Stimulated activated CD8-positive, alpha-beta memory T cell treated with anti-CD3 and anti-CD28 coated beads, Interleukin-7, amount 100 ng/mL, for 24 hours (primary cell): ENCODE results near the gene SH3GLB2.

Experiments
- DNase-seq: peaks from one replicate; pipeline ENCODE4 v3.0.0-alpha.2; 2020; ENCODE audit warnings: low read depth

SH3GLB2 gene

DNA sequence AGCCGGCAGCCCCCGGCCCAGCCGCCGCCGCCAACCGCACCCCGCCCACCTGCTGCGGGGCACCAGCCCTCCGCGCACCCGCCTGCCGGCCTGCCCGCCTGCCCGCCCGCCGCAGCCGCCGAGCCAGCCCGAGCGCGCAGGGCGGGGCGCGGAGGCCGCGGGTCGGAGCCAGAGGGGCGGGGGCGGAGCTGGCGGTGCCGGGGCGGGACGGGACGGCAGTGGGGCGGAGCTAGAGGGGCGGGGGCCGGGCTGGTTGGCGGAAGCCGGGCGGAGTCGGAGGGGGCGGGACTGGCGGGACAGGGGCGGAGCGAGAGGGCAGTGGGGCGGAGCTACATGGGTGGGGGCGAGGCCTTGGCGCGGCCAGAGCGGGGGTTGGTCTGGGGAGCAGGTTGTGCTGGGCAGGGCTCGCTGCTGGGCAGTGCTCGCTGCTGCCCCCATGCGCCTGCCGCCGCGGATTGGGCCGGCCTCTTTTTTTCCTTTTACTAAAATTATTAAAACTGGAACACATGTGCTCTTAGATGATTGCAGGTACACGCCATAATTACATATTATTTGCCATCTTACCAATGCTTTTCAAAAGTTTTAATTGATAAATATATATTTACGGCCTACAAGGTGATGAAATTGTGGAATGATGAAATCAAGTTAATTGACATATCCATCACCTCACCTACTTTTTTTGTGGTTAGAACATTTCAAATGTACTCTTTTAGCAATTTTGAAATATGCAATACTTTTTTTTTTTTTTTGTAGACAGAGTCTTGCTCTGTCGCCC, at the start of gene SH3GLB2:
Gene SH3GLB2 (minus strand): TSS at position 140 of the 775 bp plus-strand sequence. CDS start 177 bp downstream, outside the sequence.
- DNase-seq: peak; percentile 93

DNA sequence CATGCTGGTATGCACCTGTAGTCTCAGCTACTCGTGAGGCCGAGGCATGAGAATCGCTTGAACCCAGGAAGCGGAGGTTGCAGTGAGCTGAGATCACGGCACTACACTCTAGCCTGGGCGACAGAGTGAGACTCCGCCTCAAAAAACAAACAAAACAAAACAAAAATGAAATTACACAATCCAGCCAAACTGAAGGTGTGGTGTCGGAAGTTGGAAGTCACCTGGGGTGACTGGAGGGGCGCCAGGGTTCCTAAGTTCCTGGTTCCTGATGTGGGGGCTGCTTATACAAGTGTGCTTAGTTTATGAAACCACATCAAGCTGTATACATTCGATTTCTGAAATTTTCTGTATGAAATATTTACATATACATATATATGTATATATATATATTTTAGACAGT, 49.1 kb upstream of the SH3GLB2 start:
- no peak for DNase-seq

DNA sequence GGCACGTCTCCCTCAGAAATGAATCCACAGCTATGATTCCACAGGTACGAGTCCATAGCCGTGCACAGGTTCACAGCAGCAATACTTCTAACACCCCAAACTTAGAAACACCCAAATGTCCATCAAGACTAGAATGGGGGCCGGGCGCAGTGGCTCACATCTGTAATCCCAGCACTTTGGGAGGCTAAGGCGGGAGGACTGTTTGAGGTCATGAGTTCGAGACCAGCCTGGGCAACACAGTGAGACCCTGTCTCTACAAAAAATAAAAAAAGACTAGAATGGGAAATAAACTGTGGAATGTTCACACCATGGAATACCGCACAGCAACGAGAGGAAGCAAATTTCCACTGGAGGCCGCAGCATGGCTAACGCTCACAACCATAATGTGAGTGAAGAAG, 48.5 kb upstream of the SH3GLB2 start:
- no peak for DNase-seq

DNA sequence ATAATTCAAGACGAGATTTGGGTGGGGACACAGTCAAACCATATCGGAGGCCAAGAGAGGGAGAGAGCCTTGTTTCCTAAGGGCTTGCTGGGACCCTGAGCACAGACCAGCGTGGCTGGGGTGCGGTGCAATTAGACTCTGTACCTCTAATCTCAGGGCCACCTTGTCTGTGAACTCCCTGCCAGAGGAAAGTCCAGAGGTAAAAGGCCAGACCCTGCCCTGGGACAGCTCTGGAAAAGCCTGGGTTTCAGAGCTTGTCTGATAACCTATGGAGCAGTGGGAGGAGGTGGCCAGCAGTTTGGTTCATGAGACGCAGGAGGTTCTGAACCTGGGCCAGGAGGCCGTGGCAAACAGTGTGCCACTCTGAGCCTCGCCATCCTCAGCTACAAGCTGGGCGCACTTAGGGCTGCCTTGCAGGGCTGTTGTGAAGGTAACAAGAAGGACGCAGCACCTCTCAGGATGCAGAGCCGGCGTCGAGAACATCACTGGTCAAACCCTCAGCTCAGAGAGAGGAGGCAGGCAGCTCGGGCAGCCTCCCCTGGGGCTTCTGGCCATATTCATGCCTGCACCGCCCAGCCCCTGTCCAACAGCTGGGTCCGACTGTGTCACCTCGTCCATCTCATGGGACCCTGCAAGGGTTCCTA, 48.0 kb upstream of the SH3GLB2 start:
- no peak for DNase-seq

DNA sequence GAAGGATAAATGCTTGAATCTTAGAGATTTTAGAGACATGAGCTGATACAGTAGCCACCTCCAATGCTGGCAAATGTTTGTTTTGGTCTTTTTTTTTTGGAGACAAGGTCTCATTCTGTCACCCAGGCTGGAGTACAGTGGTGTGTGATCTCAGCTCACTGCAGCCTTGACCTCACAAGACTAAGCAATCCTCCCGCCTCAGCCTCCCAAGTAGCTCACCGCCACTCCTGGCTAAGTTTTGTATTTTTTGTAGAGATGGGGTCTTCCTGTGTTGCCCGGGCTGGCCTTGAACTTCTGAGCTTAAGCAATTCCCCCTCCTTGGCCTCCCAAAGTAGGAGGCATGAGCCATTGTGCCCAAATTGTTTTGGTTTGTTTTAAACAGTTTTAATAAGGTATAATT, 46.0 kb upstream of the SH3GLB2 start:
- DNase-seq: no peak

DNA sequence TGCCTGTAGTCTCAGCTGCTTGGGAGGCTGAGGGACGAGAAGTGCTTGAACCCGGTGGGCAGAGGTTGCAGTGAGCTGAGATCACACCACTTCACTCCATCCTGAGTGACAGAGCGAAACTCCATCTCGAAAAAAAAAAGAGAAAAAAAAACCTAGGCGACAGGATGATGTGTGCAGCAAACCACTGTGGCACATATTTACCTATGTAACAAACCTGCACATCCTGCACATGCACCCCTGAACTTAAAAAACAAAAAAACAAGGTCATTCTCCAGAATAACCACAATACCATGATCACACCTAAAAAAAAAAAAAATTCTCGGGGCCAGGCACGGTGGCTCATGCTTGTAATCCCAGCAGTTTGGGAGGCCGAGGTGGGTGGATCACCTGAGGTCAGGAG, 45.3 kb upstream of the SH3GLB2 start:
- DNase-seq: no peak

DNA sequence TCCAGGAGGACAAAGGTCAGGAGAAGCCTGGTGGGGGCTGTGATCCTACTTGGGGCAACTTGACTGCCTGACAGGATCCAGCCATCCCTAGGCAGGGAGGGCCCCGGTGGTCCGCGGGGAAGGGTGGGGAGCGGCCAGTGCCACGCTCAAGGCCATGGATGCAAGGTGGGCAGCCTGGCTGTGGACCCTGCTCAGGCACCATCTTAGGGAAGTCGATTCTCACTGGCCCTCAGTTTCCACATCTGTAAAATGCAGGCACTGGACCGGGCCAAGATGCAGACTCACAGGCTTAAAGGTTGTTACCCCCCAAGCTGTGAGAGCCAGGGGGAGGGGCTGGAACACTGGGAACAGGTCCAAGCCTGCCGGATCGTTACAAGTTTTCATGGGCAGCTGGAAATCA, 44.0 kb upstream of the SH3GLB2 start:
- no peak for DNase-seq

DNA sequence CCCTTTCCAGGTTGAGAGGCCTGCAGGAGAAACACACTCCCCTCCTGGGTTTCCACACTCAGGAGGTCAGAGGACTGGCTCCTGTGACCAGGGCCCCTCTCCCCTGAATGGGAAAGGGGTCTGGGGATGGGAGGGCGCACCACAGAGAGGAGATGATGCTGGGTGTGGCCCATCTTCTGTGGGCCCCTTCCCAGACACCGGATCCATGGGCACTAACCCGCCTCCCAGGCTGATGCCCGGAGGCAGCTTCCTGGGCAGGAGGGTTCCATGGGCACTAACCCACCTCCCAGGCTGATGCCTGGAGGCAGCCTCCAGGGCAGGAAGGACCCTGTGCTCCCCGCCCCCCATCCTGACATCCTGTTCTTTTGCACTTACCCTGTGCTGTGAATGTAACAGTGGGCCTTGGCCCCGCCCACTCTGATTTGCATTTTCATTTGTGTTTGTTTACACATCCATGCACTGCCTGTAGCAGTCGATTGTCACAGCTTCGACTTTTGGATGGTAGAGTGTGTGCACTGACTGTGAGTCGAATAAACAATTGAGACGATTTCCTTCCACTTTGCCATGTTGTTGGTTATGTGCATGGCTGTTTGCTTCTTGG, 43.5 kb upstream of the SH3GLB2 start:
- DNase-seq: no peak

DNA sequence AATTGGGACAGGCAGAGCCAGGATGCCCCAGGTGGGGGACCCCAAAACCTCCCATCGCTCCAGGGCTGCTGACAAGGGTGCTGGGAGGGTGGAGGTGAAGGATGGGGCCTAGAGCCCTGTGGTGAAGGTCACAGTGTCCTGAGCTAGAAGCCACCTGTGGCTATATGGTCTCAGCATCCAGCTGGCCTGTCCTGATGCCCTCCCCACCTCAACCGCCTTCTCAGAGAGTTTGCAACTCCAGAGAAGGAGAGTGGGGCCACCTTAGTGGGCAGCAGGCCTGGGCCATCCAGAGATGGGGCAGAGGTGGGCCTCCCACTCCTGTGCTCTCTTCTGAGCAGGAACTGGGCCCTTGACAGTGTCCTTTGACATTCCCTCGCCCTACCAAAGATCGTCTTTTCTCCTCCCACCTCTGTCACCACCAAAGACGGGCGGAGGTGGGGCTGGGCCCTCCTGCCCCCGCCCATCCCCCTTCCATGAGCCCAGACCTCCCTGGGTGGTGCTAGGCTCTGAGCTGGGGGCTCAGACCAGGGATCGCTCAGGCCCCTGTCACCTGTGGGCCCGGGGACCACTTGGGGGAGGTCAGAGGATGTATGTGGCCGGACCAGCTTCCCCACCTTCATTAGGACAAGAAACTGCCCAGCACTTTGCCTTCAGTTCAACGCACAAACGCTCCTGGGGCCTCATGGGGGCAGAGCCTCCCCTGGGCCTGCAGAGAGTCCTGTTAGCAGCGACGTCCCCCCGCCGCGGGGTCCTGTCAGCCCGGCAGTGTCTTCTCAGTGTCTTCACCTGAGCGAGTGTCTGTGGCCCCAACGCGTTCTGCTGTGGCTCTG, 42.8 kb upstream of the SH3GLB2 start:
- DNase-seq: no peak

DNA sequence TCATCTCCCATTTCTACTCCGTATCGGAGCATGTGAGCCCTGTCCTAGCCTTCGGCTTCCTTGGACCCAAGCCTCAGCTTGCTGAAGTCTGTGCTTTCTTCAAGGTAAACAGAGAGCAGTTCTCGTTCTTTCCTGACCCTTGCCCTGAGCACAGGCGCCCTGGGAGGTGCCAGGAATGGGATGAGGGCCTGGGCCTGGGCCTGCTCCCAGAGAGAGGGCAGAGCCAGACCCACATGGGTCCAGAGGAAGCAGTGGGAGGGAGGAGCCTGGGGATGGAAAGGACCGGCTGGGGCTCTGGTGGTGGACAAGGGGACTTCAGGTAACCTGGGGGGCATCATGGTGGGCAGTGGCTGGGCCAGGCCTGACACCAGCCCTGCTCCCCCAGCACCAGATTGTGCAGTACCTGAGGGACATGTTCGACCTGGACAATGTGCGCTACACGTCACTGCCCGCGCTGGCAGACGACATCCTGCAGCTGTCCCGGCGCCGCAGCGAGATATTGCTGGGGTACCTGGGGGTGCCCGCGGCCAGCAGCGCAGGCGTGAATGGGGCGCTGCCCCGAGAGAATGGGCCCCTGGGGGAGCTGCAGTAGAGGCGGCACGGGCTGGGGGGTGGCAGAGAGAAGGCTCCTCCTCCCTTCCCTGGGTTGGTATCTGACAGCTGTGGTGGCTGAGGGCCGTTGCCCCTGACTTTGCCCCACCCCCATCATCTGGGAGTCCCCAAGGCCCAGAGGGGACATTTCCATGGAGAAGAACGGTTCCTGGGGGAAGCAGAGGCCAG, 41.9 kb upstream of the SH3GLB2 start:
- DNase-seq: no peak

DNA sequence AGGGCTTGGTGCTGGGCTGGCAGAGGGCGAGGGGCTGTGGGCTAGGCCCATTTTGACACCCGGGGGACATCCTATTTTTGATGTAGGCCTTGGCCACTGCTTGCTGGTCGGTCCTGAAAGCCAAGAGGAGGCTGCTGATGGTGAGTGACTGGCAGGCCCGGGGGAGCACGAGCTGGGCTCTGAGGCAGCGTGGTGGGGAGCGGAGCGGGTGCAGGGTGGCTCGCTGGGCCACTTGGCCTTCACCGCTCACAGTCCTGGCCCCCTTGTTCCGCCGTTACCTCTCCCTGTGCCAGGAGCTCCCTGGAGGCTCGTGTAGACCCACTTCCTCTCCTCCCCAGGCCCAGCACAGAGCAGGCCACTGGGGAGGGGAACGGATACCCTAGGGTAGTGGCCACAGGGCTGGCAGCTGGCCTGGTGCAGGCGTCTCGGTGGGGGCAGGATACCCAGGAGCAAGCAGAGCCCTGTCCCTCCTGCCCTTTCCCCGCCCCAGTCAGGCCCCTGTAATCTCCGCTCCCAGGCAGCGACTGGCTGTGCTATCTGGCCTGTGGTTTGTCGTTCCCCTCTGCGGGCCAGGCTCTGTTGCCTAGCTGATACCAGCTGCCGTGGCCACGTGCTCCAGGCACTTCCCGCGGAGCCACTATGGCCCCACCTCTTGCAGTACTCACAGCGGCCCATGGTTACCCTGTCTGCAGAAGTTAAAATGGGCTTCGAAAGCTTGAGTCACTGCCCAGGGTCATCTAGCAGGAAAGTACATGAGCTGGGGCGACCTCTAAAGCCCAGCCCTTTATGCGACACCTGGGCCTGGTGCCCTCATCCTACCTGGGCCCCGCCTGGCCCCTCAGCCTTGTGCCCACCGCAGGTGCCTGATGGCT, 41.1 kb upstream of the SH3GLB2 start:
- peak; percentile 35 for DNase-seq

DNA sequence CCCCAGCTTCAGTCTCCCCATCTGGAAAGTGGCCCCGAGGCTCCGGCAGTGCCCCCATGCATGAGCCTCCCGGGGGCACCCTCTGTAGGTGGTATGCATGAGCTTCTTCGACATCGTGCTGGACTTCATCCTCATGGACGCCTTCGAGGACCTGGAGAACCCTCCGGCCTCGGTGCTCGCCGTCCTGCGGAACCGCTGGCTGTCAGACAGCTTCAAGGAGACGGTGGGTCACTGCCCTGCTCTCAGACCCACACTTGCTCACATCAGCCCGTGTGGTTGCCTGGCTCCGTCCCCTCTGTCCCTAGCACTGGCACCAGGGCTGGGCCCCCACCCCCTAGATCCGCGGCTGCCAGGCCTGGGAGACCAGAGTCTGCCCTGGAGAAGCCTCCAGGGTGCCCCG, 40.0 kb upstream of the SH3GLB2 start:
- no peak for DNase-seq

DNA sequence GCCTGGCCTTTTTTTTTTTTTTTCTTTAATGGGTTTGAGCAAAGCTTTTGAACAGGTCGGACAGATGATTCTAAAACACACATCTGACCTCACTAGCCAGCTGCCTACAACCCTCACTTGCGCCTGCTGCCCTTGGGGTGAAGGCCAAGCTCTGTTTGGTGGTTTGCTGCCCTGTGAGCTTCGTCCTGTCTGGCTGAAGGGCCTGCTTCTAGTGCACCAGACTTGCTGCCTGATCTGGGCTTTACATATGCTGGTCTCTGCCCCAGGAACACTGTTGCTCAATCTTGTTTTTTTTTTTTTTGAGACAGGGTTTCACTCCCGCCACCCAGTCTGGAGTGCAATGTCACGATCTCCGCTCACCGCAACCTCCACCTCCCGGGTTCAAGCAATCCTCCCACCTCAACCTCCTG, 36.4 kb upstream of the SH3GLB2 start:
- no peak for DNase-seq

DNA sequence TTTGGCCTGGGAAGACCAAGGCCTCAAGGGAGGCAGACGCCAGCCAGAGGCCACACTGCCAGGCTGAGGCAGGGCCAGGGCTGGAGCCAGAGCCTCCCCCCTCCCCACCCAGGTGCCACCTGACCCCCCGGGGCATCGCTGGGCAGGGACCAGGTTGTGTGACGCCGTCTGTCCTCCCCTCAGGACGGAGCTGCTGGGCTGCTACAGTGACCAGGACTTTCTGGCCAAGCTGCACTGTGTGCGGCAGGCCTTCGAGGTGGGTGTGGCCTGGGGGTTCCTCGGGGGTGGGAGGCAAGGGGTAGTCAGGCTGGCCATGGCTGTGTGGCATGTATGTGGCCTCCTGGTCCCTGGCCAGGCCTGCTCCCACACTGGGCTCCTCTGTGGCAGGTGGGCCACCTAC, 34.9 kb upstream of the SH3GLB2 start:
- DNase-seq: no peak

DNA sequence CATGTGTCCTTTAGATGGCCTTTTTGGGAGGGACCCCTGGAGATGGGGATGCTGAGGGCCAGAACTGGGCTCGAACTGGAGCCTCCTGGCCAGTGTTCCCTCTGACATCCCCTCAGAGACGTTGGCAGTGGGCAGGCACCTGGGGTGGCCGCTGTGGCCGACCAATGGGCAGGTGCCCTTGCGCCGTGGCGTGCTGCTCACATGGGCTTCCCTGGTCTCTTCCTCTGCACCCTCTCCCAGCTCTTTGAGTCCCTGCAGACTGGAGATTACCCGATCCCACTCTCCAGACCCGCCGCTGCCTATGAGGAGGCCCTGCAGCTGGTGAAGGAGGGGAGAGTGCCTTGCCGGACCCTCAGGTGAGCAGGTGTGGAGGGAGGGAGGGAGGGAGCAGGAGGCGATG, 32.9 kb upstream of the SH3GLB2 start:
- DNase-seq: no peak

DNA sequence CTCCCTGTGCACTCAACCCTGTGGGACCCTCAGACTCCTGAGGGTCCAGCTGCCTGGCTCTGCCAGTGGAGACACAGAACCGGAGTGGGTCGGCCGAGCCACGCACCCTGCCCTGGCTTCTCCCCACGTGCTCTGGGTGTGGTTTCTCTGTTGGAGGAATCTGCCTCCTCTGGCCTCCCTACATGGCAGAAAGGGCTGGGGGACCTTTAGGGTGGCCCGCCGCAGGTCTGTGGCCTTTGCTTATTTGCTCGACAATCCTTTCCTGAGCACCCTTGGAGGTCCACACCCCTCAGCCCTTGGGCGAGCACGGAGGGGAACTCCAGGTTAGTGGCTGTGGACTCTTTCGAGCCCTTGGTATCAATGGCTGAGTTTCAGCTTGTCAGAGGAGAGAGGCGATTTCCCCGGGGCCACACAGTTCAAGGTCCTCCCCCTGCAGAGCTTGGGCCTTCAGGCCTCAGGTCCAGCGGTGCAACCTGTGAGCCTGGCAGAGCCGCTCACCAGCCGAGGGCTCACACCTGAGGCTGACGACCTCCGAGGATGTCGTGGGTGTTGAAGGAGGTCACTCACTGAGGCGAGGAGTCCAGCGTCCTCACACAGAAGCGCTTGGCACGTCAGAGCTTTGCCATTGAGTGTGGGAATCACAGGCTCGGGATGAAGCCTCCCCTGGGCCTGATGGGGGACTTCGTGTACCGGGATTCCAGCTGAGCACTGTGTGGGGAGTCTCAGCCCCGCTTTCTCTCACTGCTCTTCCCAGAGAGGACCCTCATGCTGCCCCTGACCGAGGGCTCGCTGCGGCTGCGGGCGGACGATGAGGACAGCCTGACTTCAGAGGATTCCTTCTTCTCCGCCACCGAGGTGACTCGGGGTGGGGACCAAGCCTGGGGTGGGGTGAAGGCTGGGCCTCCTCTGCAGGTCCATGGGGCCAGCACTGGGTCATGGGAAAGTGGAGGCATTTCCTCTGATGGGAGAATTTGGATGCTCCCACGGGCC, 32.0 kb upstream of the SH3GLB2 start:
- DNase-seq: no peak

DNA sequence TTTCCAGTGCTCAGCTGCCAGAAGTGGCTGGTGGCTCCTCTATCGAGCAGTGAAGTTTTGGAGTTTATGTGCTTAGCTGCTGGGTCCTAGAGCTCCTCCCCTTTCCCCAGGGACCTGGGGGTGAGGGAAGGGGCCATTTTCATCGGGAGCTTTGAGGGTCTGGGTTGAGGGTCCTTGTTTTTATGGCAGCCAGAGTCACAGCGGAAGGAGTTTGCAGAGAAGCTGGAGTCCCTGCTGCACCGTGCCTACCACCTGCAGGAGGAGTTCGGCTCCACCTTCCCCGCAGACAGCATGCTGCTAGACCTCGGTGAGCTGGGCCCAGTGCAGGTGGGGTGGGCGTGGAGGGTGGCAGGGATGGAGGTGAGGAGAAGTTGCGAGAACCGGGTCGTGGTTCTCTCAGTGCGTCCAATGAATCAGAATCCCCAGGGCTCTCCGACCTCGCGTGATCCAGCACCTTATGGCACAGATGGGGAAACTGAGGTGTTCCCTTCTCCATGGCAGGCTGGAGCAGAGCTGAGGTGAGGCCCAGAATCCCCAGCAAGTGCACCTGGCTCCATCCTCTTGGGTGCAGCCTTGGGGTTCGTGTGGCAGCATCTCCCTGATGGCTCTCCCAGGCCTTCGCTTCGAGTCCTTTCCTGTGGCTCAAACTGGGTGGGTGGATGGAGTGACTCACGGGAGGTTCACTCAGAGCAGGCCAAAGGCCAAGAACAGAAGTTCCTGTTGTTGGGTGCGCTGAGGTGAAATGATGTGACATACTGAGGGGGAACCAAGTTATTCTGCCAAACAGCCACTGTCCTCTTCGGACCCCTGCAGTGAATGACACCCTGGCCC, 31.0 kb upstream of the SH3GLB2 start:
- DNase-seq: no peak

DNA sequence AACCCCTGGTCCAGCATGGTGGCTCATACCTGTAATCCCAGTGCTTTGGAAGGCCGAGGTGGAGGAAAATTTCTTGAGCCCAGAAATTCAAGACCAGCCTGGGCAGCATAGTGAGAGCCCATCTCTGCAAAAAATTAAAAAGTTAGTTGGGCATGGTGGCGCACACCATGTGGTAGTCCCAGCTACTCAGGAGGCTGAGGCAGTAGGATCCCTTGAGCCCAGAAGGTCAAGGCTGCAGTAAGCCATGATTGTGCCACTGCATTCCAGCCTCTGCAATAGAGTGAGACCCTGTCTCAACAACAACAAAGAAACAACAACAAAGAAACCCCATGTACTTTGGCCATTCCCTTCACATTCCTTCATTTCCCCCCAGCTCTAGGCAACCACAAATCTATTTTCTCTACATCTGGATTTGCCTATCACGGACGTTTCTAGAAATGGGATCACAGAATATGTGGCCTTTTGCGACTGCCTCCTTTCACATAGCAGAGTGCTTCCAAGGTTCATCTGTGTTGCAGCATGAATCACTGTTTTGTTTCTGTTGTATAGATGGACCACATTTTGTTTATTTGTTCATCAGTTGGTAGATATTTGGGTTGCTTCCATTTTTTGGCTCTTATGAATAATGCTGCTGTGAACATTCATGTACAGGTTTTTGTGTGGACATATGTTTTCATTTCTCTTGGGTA, 26.2 kb upstream of the SH3GLB2 start:
- DNase-seq: no peak
